MM.1S (cell line): ENCODE data around the gene TPM1.

Experiments used
- DNase-seq: peaks from one replicate; pipeline ENCODE4 v3.0.0-alpha.2; 2015
- H2AFZ ChIP-seq: fragments of 300-600 bp; sonication (generic); 2 replicates; pipeline ENCODE4 v1.6.0; 2016; ENCODE audit warnings: antibody characterized with exemption, low read length
- H3F3A ChIP-seq: fragments of 300-600 bp; sonication (generic); 2 replicates; pipeline ENCODE4 v1.6.1; 2016; ENCODE audit warnings: mild to moderate bottlenecking, antibody characterized with exemption, low read length, moderate library complexity, mixed read lengths; ENCODE audit not compliant: insufficient read depth
- H3K27ac ChIP-seq: fragments of 300-600 bp; sonication (generic); 2 replicates; pipeline ENCODE4 v1.5.1; 2016; ENCODE audit warnings: mild to moderate bottlenecking, low read length
- H3K27me3 ChIP-seq: fragments of 300-600 bp; sonication (generic); replicated peaks from 2 replicates; pipeline ENCODE4 v1.6.0; 2016; ENCODE audit warnings: low read length; ENCODE audit not compliant: insufficient read depth
- H3K36me3 ChIP-seq: fragments of 300-600 bp; sonication (generic); replicated peaks from 2 replicates; pipeline ENCODE4 v1.6.1; 2016; ENCODE audit warnings: mild to moderate bottlenecking, low read length, mixed read lengths; ENCODE audit not compliant: insufficient read depth
- H3K4me1 ChIP-seq: fragments of 300-600 bp; sonication (generic); 2 replicates; pipeline ENCODE4 v1.6.1; 2016; ENCODE audit warnings: low read length, mixed read lengths
- H3K4me2 ChIP-seq: fragments of 300-600 bp; sonication (generic); 2 replicates; pipeline ENCODE4 v1.6.0; 2016; ENCODE audit warnings: low read depth, low read length
- H3K4me3 ChIP-seq: fragments of 300-600 bp; sonication (generic); 2 replicates; pipeline ENCODE4 v1.5.1; 2016; ENCODE audit warnings: low read length, mixed read lengths
- H3K79me2 ChIP-seq: fragments of 300-600 bp; sonication (generic); 2 replicates; pipeline ENCODE4 v1.6.1; 2016; ENCODE audit warnings: mixed run types, low read length, mixed read lengths
- H3K9ac ChIP-seq: fragments of 300-600 bp; sonication (generic); 2 replicates; pipeline ENCODE4 v1.6.1; 2016; ENCODE audit warnings: low read length, mixed read lengths
- H3K9me2 ChIP-seq: fragments of 300-600 bp; sonication (generic); replicated peaks from 2 replicates; pipeline ENCODE4 v1.6.1; 2016; ENCODE audit warnings: mild to moderate bottlenecking, low read length, mixed read lengths; ENCODE audit not compliant: insufficient read depth
- H3K9me3 ChIP-seq: fragments of 300-600 bp; sonication (generic); replicated peaks from 2 replicates; pipeline ENCODE4 v1.6.1; 2016; ENCODE audit warnings: mild to moderate bottlenecking, low read length, mixed read lengths; ENCODE audit not compliant: insufficient read depth
- H4K20me1 ChIP-seq: fragments of 300-600 bp; sonication (generic); 2 replicates; pipeline ENCODE4 v1.6.1; 2016; ENCODE audit warnings: mild to moderate bottlenecking, low read length, moderate library complexity, mixed read lengths; ENCODE audit not compliant: insufficient read depth
- EZH2 ChIP-seq: fragments of 300-600 bp; sonication (generic); optimal IDR thresholded peaks from 2 replicates; pipeline ENCODE3; 2017; ENCODE audit warnings: low read depth, mild to moderate bottlenecking, antibody characterized with exemption, low read length, mixed read lengths
- EZH2phosphoT487 ChIP-seq: fragments of 300-600 bp; sonication (generic); IDR thresholded peaks from 2 replicates; pipeline ENCODE4 v1.6.1; 2018; ENCODE audit warnings: antibody characterized with exemption, low read length
- TF ChIP-seq, protein P1 (sequence below): fragments of 300-600 bp; sonication (generic); IDR thresholded peaks from 2 replicates; pipeline ENCODE4 v1.5.1; 2016; ENCODE audit warnings: antibody characterized with exemption, low read length, mixed read lengths

Gene TPM1

DNA sequence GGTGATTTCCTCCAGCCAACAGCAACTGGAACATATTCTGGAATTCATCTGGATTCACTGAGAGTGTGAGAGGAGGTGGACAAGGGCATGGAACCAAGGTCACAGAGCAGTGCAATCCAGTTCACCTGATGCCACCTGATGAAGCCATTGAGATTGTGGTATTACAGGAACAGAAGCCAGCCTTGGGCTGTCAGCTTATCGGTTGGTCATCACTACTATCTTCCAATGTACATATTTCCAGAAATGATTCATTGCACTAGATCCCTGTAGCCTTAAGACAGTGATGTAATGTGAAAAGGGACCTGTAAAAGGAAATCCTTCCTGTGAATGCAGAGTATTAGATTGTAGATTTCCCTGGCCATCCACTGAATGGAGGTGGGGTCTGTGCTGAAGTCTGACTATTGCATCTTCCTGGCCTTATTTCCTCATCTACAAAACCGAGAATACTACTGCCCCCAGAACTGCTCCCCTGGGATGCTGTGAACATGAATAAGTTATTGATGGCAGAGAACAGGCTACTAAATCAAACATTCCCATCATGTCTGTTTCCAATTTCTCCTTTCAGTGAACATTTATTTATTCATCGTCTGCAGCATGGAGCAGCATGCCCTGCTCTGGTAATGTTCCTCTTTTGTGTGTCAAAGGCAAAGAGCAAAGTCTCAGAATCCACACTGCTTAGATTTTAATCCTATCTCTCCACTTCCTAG lies 47.4 kb upstream of the TPM1 start:
- no peak for TF ChIP-seq EZH2
- no peak for TF ChIP-seq EZH2phosphoT487
- Histone ChIP-seq H3K4me1 (no peaks in the 10 kb centered on the region), H3K9me2 (no peaks in the 10 kb centered on the region), H2AFZ (no peak overlapping the region), H3K79me2 (no peaks in the 10 kb centered on the region), H3K36me3 (no peaks in the 10 kb centered on the region), H3K9ac (no peak overlapping the region), H4K20me1 (no peaks in the 10 kb centered on the region), H3K27me3 (no peaks in the 10 kb centered on the region), H3K9me3 (no peaks in the 10 kb centered on the region), H3K4me3 (no peak overlapping the region), H3K27ac (no peak overlapping the region; the same call in 1 of the 2 replicates), H3K4me2 (no peak overlapping the region), H3F3A (no peaks in the 10 kb centered on the region)
- DNase-seq, result no peak

DNA sequence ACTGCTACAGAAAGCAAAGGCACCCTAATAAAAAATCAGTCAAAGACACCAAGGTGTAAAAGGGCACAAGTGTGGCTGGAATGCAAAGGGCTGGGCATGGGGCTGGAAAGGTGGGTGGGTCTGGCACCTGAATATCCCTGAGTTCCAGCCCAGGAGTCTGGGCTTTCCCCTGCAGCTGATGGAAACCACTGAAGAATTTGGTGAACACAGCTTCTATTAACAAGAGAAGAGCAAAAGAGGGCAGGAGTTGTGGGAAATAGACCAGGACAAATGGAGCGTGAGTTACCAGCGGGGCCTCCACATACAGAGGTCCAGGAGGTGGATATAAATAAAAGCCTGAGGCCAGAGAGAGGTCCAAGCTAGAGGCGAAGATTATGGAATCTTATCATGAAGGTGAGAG lies 45.1 kb upstream of the TPM1 start:
- no peak overlapping the region for H3K9ac ChIP-seq
- H2AFZ ChIP-seq, result no peak overlapping the region
- no peaks in the 10 kb centered on the region for H3K4me1 ChIP-seq
- TF ChIP-seq EZH2phosphoT487 (no peak), EZH2 (no peak)
- TF ChIP-seq, protein P1, sequence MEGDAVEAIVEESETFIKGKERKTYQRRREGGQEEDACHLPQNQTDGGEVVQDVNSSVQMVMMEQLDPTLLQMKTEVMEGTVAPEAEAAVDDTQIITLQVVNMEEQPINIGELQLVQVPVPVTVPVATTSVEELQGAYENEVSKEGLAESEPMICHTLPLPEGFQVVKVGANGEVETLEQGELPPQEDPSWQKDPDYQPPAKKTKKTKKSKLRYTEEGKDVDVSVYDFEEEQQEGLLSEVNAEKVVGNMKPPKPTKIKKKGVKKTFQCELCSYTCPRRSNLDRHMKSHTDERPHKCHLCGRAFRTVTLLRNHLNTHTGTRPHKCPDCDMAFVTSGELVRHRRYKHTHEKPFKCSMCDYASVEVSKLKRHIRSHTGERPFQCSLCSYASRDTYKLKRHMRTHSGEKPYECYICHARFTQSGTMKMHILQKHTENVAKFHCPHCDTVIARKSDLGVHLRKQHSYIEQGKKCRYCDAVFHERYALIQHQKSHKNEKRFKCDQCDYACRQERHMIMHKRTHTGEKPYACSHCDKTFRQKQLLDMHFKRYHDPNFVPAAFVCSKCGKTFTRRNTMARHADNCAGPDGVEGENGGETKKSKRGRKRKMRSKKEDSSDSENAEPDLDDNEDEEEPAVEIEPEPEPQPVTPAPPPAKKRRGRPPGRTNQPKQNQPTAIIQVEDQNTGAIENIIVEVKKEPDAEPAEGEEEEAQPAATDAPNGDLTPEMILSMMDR, result no peak
- DNase-seq, result no peak
- no peaks in the 10 kb centered on the region for H3K9me3 ChIP-seq
- no peaks in the 10 kb centered on the region for H3K27me3 ChIP-seq
- H3K27ac ChIP-seq, result no peak overlapping the region
- no peaks in the 10 kb centered on the region for H3F3A ChIP-seq
- no peak overlapping the region for H3K4me3 ChIP-seq
- H3K9me2 ChIP-seq, result no peaks in the 10 kb centered on the region
- H3K36me3 ChIP-seq, result no peaks in the 10 kb centered on the region
- no peaks in the 10 kb centered on the region for H3K79me2 ChIP-seq
- H3K4me2 ChIP-seq, result no peak overlapping the region
- no peaks in the 10 kb centered on the region for H4K20me1 ChIP-seq

DNA sequence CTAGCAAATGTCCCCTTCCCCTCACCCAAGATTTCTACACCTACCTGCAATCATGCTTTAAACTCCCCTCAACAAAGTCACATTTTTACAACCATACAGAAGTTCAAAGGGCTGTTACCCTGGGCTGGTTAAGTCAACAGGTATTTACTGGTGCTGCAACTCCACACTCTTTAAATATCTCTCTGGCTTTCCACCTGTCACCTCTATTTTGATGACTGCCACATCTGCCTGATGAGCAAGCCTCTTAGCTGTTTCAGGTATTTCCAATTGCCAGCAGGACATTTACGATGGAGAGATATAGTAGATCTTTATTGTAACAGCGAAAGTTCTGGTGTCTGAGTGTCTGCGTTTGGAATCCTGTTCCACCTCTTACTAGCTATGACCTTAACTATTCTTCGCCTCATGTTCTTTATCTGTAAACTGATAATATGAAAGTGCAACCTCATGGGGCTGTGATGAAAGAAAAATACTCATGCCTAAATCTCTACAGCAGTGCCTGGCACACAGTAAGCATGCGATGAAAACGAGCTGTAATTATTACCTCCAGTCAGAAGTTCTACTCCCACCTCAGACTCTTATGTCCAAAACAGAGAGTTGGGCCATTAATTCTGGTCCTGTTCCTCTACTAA lies 44.2 kb upstream of the TPM1 start:
- Histone ChIP-seq H3F3A (no peaks in the 10 kb centered on the region), H3K36me3 (no peaks in the 10 kb centered on the region), H3K27ac (no peak overlapping the region), H2AFZ (no peak overlapping the region), H3K79me2 (no peaks in the 10 kb centered on the region), H3K4me3 (no peak overlapping the region), H3K9me2 (no peaks in the 10 kb centered on the region), H3K9me3 (no peaks in the 10 kb centered on the region), H3K4me2 (no peak overlapping the region), H4K20me1 (no peaks in the 10 kb centered on the region), H3K27me3 (no peaks in the 10 kb centered on the region), H3K9ac (no peak overlapping the region), H3K4me1 (no peaks in the 10 kb centered on the region)
- TF ChIP-seq EZH2 (no peak), EZH2phosphoT487 (no peak)
- TF ChIP-seq, protein P1, result no peak
- DNase-seq, result no peak

DNA sequence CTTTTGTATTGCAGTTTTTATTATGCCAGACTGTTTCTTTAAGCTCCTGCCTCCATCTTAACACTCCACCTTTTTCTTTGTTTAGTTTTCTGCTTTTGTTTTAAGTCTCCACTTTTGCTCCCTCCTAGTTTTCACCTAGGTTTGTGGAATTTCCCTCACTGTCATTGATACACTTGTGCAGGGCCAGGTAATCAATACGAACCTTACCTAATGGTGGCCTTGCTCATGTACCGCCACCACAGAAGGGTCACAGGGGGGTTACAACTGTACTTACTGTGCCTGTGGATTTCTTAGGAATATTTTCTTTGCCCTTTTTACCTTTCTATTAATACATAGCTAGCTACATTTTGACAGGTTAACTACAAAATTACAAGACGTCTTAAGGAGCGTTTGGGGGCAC lies 43.4 kb upstream of the TPM1 start:
- Histone ChIP-seq H3K27me3 (no peaks in the 10 kb centered on the region), H3K4me2 (no peak overlapping the region), H3K79me2 (no peaks in the 10 kb centered on the region), H3F3A (no peaks in the 10 kb centered on the region), H3K36me3 (no peaks in the 10 kb centered on the region), H4K20me1 (no peaks in the 10 kb centered on the region), H3K9me2 (no peaks in the 10 kb centered on the region), H3K9ac (no peak overlapping the region), H3K4me1 (no peaks in the 10 kb centered on the region), H3K4me3 (no peak overlapping the region), H3K9me3 (no peaks in the 10 kb centered on the region), H3K27ac (no peak overlapping the region), H2AFZ (no peak overlapping the region)
- DNase-seq, result no peak
- TF ChIP-seq EZH2, result no peak
- TF ChIP-seq, protein P1, result no peak
- no peak for TF ChIP-seq EZH2phosphoT487
